GM18873 (cell line): Measurements from ENCODE around the gene FYCO1.

Experiments
- ATAC-seq: cut with Tn5 transposase; IDR thresholded peaks from one replicate; pipeline ENCODE4 v1.9.1; 2021; ENCODE audit warnings: mild to moderate bottlenecking, moderate library complexity, moderate number of reproducible peaks; ENCODE audit not compliant: unreplicated experiment, low FRiP score

FYCO1 gene

GRCh38 chr3:45922950-45923590, 72.6 kb downstream of the FYCO1 start:
- ATAC-seq = no peak

GRCh38 chr3:45922039-45922326, 73.6 kb downstream of the FYCO1 start:
- ATAC-seq = no peak

- ATAC-seq = no peak
These were observed 74.2 kb downstream of the FYCO1 start for GRCh38 chr3:45921158-45922038.

- ATAC-seq = no peak
These were observed 78.3 kb downstream of the FYCO1 start for GRCh38 chr3:45917146-45917898.

GRCh38 chr3:45915518-45916231, 79.9 kb downstream of the FYCO1 start:
- peak; percentile 91 for ATAC-seq

GRCh38 chr3:45915059-45915439, 80.6 kb downstream of the FYCO1 start:
- no peak for ATAC-seq

GRCh38 chr3:45914362-45915058, 81.1 kb downstream of the FYCO1 start:
- no peak for ATAC-seq

- no peak for ATAC-seq
These were observed 83.2 kb downstream of the FYCO1 start for GRCh38 chr3:45912435-45912834.

- no peak for ATAC-seq
These were observed 84.0 kb downstream of the FYCO1 start for GRCh38 chr3:45911511-45912226.

GRCh38 chr3:45910892-45911291, 84.7 kb downstream of the FYCO1 start:
- no peak for ATAC-seq

GRCh38 chr3:45909542-45909941, 86.1 kb downstream of the FYCO1 start:
- no peak for ATAC-seq

- no peak for ATAC-seq
These were observed 86.9 kb downstream of the FYCO1 start for GRCh38 chr3:45908761-45909160.

GRCh38 chr3:45907769-45908705, 87.6 kb downstream of the FYCO1 start:
- ATAC-seq = no peak

GRCh38 chr3:45906681-45907407, 88.8 kb downstream of the FYCO1 start:
- ATAC-seq = no peak

- ATAC-seq = no peak
These were observed 89.9 kb downstream of the FYCO1 start for GRCh38 chr3:45905755-45906154.

- no peak for ATAC-seq
These were observed 90.7 kb downstream of the FYCO1 start for GRCh38 chr3:45904931-45905330.

GRCh38 chr3:45896956-45897355, 98.7 kb downstream of the FYCO1 start:
- ATAC-seq = no peak
